Endothelial cell (in vitro differentiated cells): ENCODE measurements around the gene BTN3A1. TPM values are rescaled to one million over a fixed set of nuclear protein-coding genes. Genes with fewer than 3 reads are reported as not detected.

Source experiments
- DNase-seq: peaks from one replicate; pipeline ENCODE4 v3.0.0; 2021; ENCODE audit warnings: low spot score
- H3K27ac Mint-ChIP-seq: one replicate; pipeline ENCODE4 v1.8.0; 2021; ENCODE audit warnings: mixed read lengths, inconsistent platforms; ENCODE audit not compliant: unreplicated experiment
- H3K27me3 Mint-ChIP-seq: one replicate; pipeline ENCODE4 v1.8.0; 2021; ENCODE audit warnings: mild to moderate bottlenecking, moderate library complexity, mixed read lengths, inconsistent platforms; ENCODE audit not compliant: unreplicated experiment
- H3K36me3 Mint-ChIP-seq: one replicate; pipeline ENCODE4 v1.8.0; 2021; ENCODE audit warnings: mild to moderate bottlenecking, low read depth, mixed read lengths, inconsistent platforms; ENCODE audit not compliant: unreplicated experiment
- H3K4me1 Mint-ChIP-seq: one replicate; pipeline ENCODE4 v1.8.0; 2021; ENCODE audit warnings: mild to moderate bottlenecking, mixed read lengths, inconsistent platforms; ENCODE audit not compliant: unreplicated experiment
- H3K4me3 Mint-ChIP-seq: one replicate; pipeline ENCODE4 v1.8.0; 2021; ENCODE audit warnings: mild to moderate bottlenecking, mixed read lengths, inconsistent platforms; ENCODE audit not compliant: unreplicated experiment
- H3K9me3 Mint-ChIP-seq: one replicate; pipeline ENCODE4 v1.8.0; 2021; ENCODE audit warnings: mixed read lengths, inconsistent platforms; ENCODE audit not compliant: unreplicated experiment
- CTCF ChIP-seq: fragments of 200-600 bp; sonication (generic); IDR thresholded peaks from one replicate; pipeline ENCODE4 v1.5.0; 2021; ENCODE audit warnings: antibody characterized with exemption; ENCODE audit not compliant: unreplicated experiment
- total RNA-seq: library from RNA; stranded (reverse); fragmentation: NEBNext Ultra II Directional; extraction: Animal tissue kit (Norgen Biotek cat#: 25700); gene quantifications from one replicate; pipeline ENCODE4 v1.2.1, GENCODE V29; 2021; ENCODE audit not compliant: unreplicated experiment

Gene BTN3A1
- total RNA-seq, 1 donor from 2014 or later, result 7.1 TPM

GRCh38 chr6:26390531-26390930 lies 11.5 kb upstream of the BTN3A1 start:
- no peak overlapping the region for H3K4me3 Mint-ChIP-seq
- H3K27me3 Mint-ChIP-seq, result peaks cover 2% of the 10 kb centered on the region
- peaks cover 3% of the 10 kb centered on the region for H3K4me1 Mint-ChIP-seq
- H3K9me3 Mint-ChIP-seq, result no peaks in the 10 kb centered on the region
- DNase-seq, result no peak
- H3K27ac Mint-ChIP-seq, result no peak overlapping the region
- TF ChIP-seq CTCF, result no peak
- peaks cover 8% of the 10 kb centered on the region for H3K36me3 Mint-ChIP-seq

- no peak for TF ChIP-seq CTCF
- Mint-ChIP-seq H3K4me1 (peaks cover 9% of the 10 kb centered on the region), H3K4me3 (no peak overlapping the region), H3K36me3 (peaks cover 8% of the 10 kb centered on the region), H3K9me3 (no peaks in the 10 kb centered on the region), H3K27me3 (peaks cover 2% of the 10 kb centered on the region), H3K27ac (no peak overlapping the region)
- no peak for DNase-seq
These were observed 9.0 kb upstream of the BTN3A1 start for GRCh38 chr6:26392932-26393636.

- H3K9me3 Mint-ChIP-seq, result no peaks in the 10 kb centered on the region
These were observed 7.8 kb upstream of the BTN3A1 start for GRCh38 chr6:26394289-26394688.

GRCh38 chr6:26398555-26398954 lies 3.5 kb upstream of the BTN3A1 start:
- H3K4me1 Mint-ChIP-seq, result peaks cover 32% of the 10 kb centered on the region
- H3K4me3 Mint-ChIP-seq, result no peak overlapping the region
- H3K36me3 Mint-ChIP-seq, result no peaks in the 10 kb centered on the region
- peaks cover 2% of the 10 kb centered on the region for H3K27me3 Mint-ChIP-seq
- no peak for TF ChIP-seq CTCF
- H3K27ac Mint-ChIP-seq, result peak overlapping the region; percentile 4
- DNase-seq, result no peak
- H3K9me3 Mint-ChIP-seq, result no peaks in the 10 kb centered on the region

More at GRCh38 chr6:26394289-26394688, 7.8 kb upstream of the BTN3A1 start:
- peaks cover 16% of the 10 kb centered on the region for H3K4me1 Mint-ChIP-seq
- H3K4me3 Mint-ChIP-seq, result no peak overlapping the region
- peaks cover 5% of the 10 kb centered on the region for H3K36me3 Mint-ChIP-seq
- DNase-seq, result no peak
- peaks cover 2% of the 10 kb centered on the region for H3K27me3 Mint-ChIP-seq
- no peak for TF ChIP-seq CTCF
- H3K27ac Mint-ChIP-seq, result no peak overlapping the region

GRCh38 chr6:26400626-26401025 lies 1.4 kb upstream of the BTN3A1 start:
- Mint-ChIP-seq H3K27me3 (peaks cover 2% of the 10 kb centered on the region), H3K4me1 (peaks cover 32% of the 10 kb centered on the region), H3K9me3 (no peaks in the 10 kb centered on the region), H3K36me3 (no peaks in the 10 kb centered on the region), H3K27ac (no peak overlapping the region), H3K4me3 (no peak overlapping the region)
- no peak for TF ChIP-seq CTCF
- DNase-seq, result no peak
